CD14-positive monocyte (primary cell): Measurements from ENCODE around the gene PTPRN2. TPM values are rescaled to one million over a fixed set of nuclear protein-coding genes. Genes with fewer than 3 reads are reported as not detected.

Experiments
- DNase-seq, 3 donors: peaks; one replicate each; pipeline ENCODE4 v3.0.0-alpha.2; 2011 to 2022
- H2AFZ ChIP-seq: 2 replicates; pipeline ENCODE4 v1.6.0; 2012; ENCODE audit warnings: mild to moderate bottlenecking, low read depth, low read length, inconsistent platforms; ENCODE audit not compliant: insufficient read depth, poor library complexity, severe bottlenecking
- H3K27ac ChIP-seq, 2 donors: 1 replicate in 1 of 2; 2 replicates in 1 of 2; pipeline ENCODE4 v1.5.1; 2012 to 2013; ENCODE audit warnings: low read length in 2 of 2, control low read depth in 1 of 2, inconsistent platforms in 1 of 2, low read depth in 1 of 2, mild to moderate bottlenecking in 1 of 2
- H3K27me3 ChIP-seq, 2 donors: one replicate each; pipeline versions ENCODE4 v1.6.0 to v1.6.1; 2011 to 2013; ENCODE audit warnings: low read length in 2 of 2; ENCODE audit not compliant: control insufficient read depth in 2 of 2, insufficient read depth in 2 of 2
- H3K36me3 ChIP-seq, 2 donors: replicated peaks in 1 of 2; 1 replicate in 1 of 2; 2 replicates in 1 of 2; pipeline versions ENCODE4 v1.5.1 to v1.6.1; 2012 to 2013; ENCODE audit warnings: low read length in 2 of 2, control low read depth in 1 of 2, inconsistent platforms in 1 of 2, mild to moderate bottlenecking in 1 of 2; ENCODE audit not compliant: insufficient read depth in 2 of 2, control insufficient read depth in 1 of 2
- H3K4me1 ChIP-seq, 2 donors: 1 replicate in 1 of 2; 2 replicates in 1 of 2; pipeline versions ENCODE4 v1.5.1 to v1.6.1; 2012 to 2013; ENCODE audit warnings: low read length in 2 of 2, control low read depth in 1 of 2, inconsistent platforms in 1 of 2, mild to moderate bottlenecking in 1 of 2, moderate library complexity in 1 of 2; ENCODE audit not compliant: insufficient read depth in 2 of 2, control insufficient read depth in 1 of 2
- H3K4me2 ChIP-seq: replicated peaks from 2 replicates; pipeline ENCODE3; 2012; ENCODE audit warnings: low read length, moderate library complexity, mild to moderate bottlenecking; ENCODE audit not compliant: poor library complexity, severe bottlenecking; ENCODE audit errors: extremely low read depth
- H3K4me3 ChIP-seq, 3 experiments: fragments of 200-600 bp in 1 of 3; sonication (generic) in 1 of 3; replicated peaks in 1 of 3; 1 replicate in 2 of 3; 2 replicates in 1 of 3; pipeline ENCODE4 v1.5.1; 2011 to 2013; ENCODE audit warnings: low read length in 3 of 3, mild to moderate bottlenecking in 3 of 3, control low read depth in 2 of 3, low read depth in 2 of 3, inconsistent platforms in 1 of 3, moderate library complexity in 1 of 3
- H3K79me2 ChIP-seq: 2 replicates; pipeline ENCODE4 v1.6.0; 2012; ENCODE audit warnings: mild to moderate bottlenecking, control low read depth, inconsistent platforms, low read length, moderate library complexity; ENCODE audit not compliant: insufficient read depth
- H3K9ac ChIP-seq: 2 replicates; pipeline ENCODE4 v1.6.0; 2017; ENCODE audit warnings: low read length, mild to moderate bottlenecking; ENCODE audit not compliant: insufficient read depth, poor library complexity, severe bottlenecking
- H3K9me3 ChIP-seq, 2 donors: replicated peaks in 1 of 2; 1 replicate in 1 of 2; 2 replicates in 1 of 2; pipeline versions ENCODE4 v1.5.1 to v1.6.1; 2012 to 2013; ENCODE audit warnings: low read length in 2 of 2, control low read depth in 1 of 2; ENCODE audit not compliant: control insufficient read depth in 1 of 2, insufficient read depth in 1 of 2
- H4K20me1 ChIP-seq: 2 replicates; pipeline ENCODE4 v1.6.0; 2012; ENCODE audit warnings: mild to moderate bottlenecking, low read length, control low read depth, moderate library complexity; ENCODE audit not compliant: insufficient read depth
- H3K27ac Mint-ChIP-seq, 7 donors: one replicate each; pipeline ENCODE4 v1.8.0; 2020; ENCODE audit warnings: mild to moderate bottlenecking in 7 of 7, mixed read lengths in 7 of 7, moderate library complexity in 6 of 7, inconsistent platforms in 2 of 7
- H3K27me3 Mint-ChIP-seq, 3 donors: one replicate each; pipeline ENCODE4 v1.8.0; 2021 to 2022; ENCODE audit warnings: low read depth in 3 of 3, mild to moderate bottlenecking in 3 of 3, mixed read lengths in 3 of 3, moderate library complexity in 3 of 3, inconsistent platforms in 1 of 3
- H3K36me3 Mint-ChIP-seq, 2 donors: one replicate each; pipeline ENCODE4 v1.8.0; 2020; ENCODE audit warnings: mixed read lengths in 2 of 2, inconsistent platforms in 1 of 2, mild to moderate bottlenecking in 1 of 2
- H3K4me1 Mint-ChIP-seq: one replicate; pipeline ENCODE4 v1.8.0; 2020; ENCODE audit warnings: mild to moderate bottlenecking, mixed read lengths
- H3K4me3 Mint-ChIP-seq, 2 donors: one replicate each; pipeline ENCODE4 v1.8.0; 2020; ENCODE audit warnings: mild to moderate bottlenecking in 2 of 2, mixed read lengths in 2 of 2, moderate library complexity in 1 of 2
- H3K9me3 Mint-ChIP-seq, 7 donors: one replicate each; pipeline ENCODE4 v1.8.0; 2020 to 2022; ENCODE audit warnings: mixed read lengths in 7 of 7, mild to moderate bottlenecking in 6 of 7, moderate library complexity in 6 of 7, inconsistent platforms in 2 of 7
- CTCF ChIP-seq: fragments of 200-600 bp; IDR thresholded peaks from one replicate; pipeline ENCODE4 v1.8.0; 2022; ENCODE audit warnings: antibody characterized with exemption, mild to moderate bottlenecking
- WGBS: methylation state at CpG from one replicate; pipeline ENCODE4 v1.1.5; 2013; ENCODE audit warnings: missing lambda C conversion rate; ENCODE audit not compliant: insufficient coverage; 5-methylcytosine and 5-hydroxymethylcytosine counted together
- intact Hi-C, 2 donors: fragments of 100-400 bp; cut with micrococcal nuclease; formaldehyde crosslinking; loops; one replicate each; pipeline versions ENCODE4 v1.15.0 to v1.15.1; 2023
- polyA plus RNA-seq, 3 donors: library from polyadenylated mRNA; depleted of rRNA in 1 of 3; unstranded in 2 of 3; stranded (reverse) in 1 of 3; fragments of 300-500 nt in 2 of 3; fragments of >200 nt in 1 of 3; fragmentation: Illumina TruSeq in 2 of 3; gene quantifications; 1 replicate in 2 of 3; 2 replicates in 1 of 3; pipeline ENCODE4 v1.2.3, GENCODE V29; 2012 to 2021

Gene PTPRN2
- polyA plus RNA-seq, 3 donors, result 0.25 to 1.4 (median 0.97) TPM

GRCh38 chr7:158539711-158540146 lies 47.9 kb downstream of the PTPRN2 start:
- no peak overlapping the region for H3K9ac ChIP-seq
- H4K20me1 ChIP-seq, result no peaks in the 10 kb centered on the region
- no peak overlapping the region for H3K4me3 ChIP-seq
- H3K27me3 ChIP-seq, result no peaks in the 10 kb centered on the region
- H2AFZ ChIP-seq, result no peak overlapping the region
- H3K36me3 Mint-ChIP-seq, result no peaks in the 10 kb centered on the region
- H3K79me2 ChIP-seq, result no peaks in the 10 kb centered on the region
- H3K9me3 Mint-ChIP-seq, result peaks cover 0 to 4% (median 2%) of the 10 kb centered on the region in 7 donors
- intact Hi-C loops, result no loop called here
- H3K4me1 Mint-ChIP-seq, result peaks cover 15% of the 10 kb centered on the region
- H3K27ac Mint-ChIP-seq, result no peak overlapping the region
- no peak overlapping the region for H3K27ac ChIP-seq
- H3K4me1 ChIP-seq, result peaks cover 14 to 15% of the 10 kb centered on the region in 2 donors
- no peaks in the 10 kb centered on the region for H3K36me3 ChIP-seq
- 97% methylated on average over 12 of the region's 12 CpGs for WGBS
- no peaks in the 10 kb centered on the region for H3K9me3 ChIP-seq
- no peak for TF ChIP-seq CTCF
- no peak overlapping the region for H3K4me2 ChIP-seq
- DNase-seq, result no peak
- H3K4me3 Mint-ChIP-seq, result no peak overlapping the region
- no peaks in the 10 kb centered on the region for H3K27me3 Mint-ChIP-seq

- peaks cover 14 to 15% of the 10 kb centered on the region in 2 donors for H3K4me1 ChIP-seq
- no peak overlapping the region for H3K4me3 Mint-ChIP-seq
- no peak overlapping the region for H3K27ac ChIP-seq
- no peaks in the 10 kb centered on the region for H3K27me3 ChIP-seq
- 92% methylated on average over 33 of the region's 36 CpGs for WGBS
- H2AFZ ChIP-seq, result no peak overlapping the region
- intact Hi-C loops, result no loop called here
- H3K36me3 Mint-ChIP-seq, result no peaks in the 10 kb centered on the region
- no peak overlapping the region for H3K4me2 ChIP-seq
- no peaks in the 10 kb centered on the region for H4K20me1 ChIP-seq
- no peak for DNase-seq
- H3K4me1 Mint-ChIP-seq, result peaks cover 15% of the 10 kb centered on the region
- H3K36me3 ChIP-seq, result no peaks in the 10 kb centered on the region
- peaks cover 0 to 6% (median 3%) of the 10 kb centered on the region in 7 donors for H3K9me3 Mint-ChIP-seq
- peaks cover 0 to 3% (median 2%) of the 10 kb centered on the region in 3 donors for H3K27me3 Mint-ChIP-seq
- no peak overlapping the region for H3K9ac ChIP-seq
- H3K9me3 ChIP-seq, result peaks cover 0 to 4% of the 10 kb centered on the region in 2 donors
- no peak for TF ChIP-seq CTCF
- no peaks in the 10 kb centered on the region for H3K79me2 ChIP-seq
- no peak overlapping the region for H3K4me3 ChIP-seq
- H3K27ac Mint-ChIP-seq, result peak overlapping the region in 1 of 7 donors; percentile 57
Measured at GRCh38 chr7:158538156-158538946, 49.3 kb downstream of the PTPRN2 start.
